Activated T-helper 1 cell treated with Interleukin-2 at 50 U/mL for 16 hours (primary cell): ENCODE results near the gene PRSS53.

Experiments used
- DNase-seq: peaks from one replicate; pipeline ENCODE4 v3.0.0-alpha.2; 2020; ENCODE audit warnings: low read depth

Gene PRSS53

GRCh38 chr16:31093132-31093703 is 4.5 kb upstream of the PRSS53 start:
- DNase-seq: no peak

- no peak for DNase-seq
Measured at GRCh38 chr16:31092330-31092729, 3.6 kb upstream of the PRSS53 start.

GRCh38 chr16:31090540-31090939 is 1.8 kb upstream of the PRSS53 start:
- DNase-seq: no peak

DNA sequence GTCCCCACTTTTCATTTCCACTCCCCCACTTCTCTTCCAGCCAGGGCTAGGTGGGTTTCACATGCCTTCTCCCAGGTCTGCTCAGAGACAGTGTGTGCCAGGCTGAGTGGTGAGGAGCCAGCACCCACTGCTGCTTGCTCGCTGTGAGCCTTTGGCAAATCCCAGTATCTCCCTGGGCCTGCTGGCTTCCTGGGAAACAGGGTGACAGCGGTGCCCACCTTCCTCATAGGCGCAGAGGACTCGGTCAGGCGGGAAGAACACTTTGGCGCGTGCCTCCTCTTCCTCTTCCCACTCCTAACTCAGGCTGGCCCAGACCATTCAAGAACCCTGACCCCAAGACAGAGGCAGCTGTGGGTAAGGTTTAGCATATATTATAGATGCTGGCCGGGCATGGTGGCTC is 456 bp upstream of the PRSS53 start:
- DNase-seq: no peak

DNA sequence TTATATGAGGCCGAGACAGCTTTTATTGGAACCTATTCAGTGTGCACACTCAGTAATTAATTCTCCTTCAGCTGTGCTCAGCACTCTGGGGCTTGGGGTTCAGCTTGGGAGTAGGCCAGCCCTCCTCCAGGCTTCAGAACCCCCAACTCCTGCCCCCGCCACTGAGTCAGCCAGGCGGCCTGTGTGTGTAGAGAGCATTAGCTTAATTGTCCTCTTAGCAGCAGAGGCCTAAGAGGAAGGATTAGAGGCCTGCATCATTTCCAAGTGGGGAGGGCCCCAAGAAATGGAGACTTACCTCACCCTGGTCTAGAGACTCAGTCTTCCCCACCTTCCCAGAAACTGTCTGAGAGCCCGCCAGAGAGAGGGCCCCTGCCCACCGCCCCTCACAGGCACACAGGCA is 772 bp downstream of the PRSS53 start:
- no peak for DNase-seq

DNA sequence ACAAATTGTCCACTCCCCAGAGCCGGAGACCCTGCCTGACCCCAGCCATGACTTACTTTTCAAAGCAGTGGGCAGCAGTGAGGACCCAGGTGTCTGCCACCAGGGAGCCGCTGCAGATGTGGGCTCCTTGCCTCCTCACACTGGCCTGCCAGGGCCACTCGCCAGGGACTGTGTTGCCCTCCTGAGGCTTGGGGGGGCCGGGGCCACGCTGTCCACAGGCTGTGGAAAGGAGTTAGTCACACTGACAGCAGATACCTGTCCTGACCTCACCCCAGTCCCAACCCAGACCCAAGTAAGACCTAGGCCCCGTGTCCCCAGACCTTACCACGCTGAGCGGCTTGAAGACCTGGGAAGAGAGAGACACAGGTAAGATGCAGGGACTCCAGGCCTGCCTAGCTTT is 1.3 kb downstream of the PRSS53 start:
- DNase-seq: no peak

- no peak for DNase-seq
Measured at GRCh38 chr16:31086629-31086906, 2.2 kb downstream of the PRSS53 start.

DNA sequence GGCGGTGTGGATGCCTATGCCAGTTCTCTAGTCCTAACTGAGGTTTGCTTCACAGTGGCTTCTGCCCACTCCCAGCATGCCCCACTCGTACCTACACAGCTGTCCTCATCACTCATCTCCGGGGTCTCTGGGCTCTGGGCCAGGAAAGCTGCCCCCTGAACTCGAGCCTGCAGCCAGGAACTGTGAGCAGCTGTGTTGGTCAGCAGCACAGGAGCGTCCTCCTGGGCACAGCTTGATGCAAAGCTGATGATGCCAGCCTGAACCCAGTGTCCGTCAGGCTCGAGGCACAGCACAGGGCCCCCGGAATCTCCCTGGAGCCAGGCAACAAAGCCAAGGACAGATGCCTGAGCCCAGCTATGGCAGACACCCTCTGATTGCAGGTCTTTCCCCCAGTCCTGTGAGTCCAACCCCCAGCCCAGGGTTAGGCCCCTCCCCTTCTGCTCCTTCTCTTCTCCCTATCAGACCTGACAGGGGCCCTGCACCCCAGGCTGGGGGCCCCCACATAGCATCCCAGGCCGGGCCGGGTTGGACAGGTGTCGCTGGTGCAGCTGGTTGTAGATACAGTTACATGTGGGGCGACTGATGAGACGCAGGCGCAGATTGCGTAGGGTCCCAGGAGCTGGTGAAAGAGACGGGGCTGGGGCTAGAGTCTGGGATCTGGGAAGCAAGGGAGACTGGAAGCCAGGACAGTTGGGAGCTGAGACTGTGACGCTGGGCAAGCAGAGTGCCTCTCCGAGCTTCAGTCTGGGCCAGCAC is 2.7 kb downstream of the PRSS53 start:
- DNase-seq: no peak

GRCh38 chr16:31085411-31085810 is 3.3 kb downstream of the PRSS53 start:
- DNase-seq: no peak

GRCh38 chr16:31084584-31085302 is 4.0 kb downstream of the PRSS53 start:
- DNase-seq: no peak

GRCh38 chr16:31083981-31084380 is 4.8 kb downstream of the PRSS53 start:
- DNase-seq: no peak

- no peak for DNase-seq
Measured at GRCh38 chr16:31083556-31083955, 5.2 kb downstream of the PRSS53 start.

GRCh38 chr16:31083081-31083480 is 5.7 kb downstream of the PRSS53 start:
- DNase-seq: no peak

DNA sequence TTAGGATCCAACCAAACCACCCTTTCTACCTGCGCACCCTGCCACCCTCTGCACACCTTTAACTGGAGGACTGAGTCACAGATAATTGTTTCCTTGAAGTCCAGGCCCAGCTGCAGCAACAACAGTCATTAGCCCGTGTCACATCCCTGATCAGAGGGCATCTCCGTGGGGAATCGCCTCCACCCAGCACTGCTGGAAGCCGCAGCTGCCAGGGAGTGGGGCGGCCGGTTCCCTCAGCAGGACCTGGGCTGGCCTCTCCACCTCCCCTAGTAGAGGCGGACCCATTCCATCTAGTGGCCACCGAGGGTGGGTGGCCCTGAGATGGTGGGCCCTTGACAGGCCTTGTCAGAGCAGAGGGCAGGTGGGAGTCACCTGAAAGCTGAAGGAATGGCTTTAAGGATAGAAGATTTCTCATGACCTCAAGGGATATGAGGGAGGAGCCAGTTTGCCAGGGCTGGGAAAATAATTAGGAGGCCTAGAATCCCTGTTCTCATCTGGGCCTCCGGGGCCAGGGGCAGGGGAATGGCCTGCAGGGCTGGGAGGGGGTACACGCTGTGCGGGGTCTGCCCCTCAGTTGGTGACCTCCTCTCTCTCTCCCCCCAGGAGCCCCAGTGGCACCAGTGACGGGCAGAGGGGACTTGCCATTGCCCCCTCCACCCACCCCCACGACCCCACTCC is 6.2 kb downstream of the PRSS53 start:
- no peak for DNase-seq

- no peak for DNase-seq
Measured at GRCh38 chr16:31081428-31082351, 7.1 kb downstream of the PRSS53 start.

- DNase-seq: no peak
Measured at GRCh38 chr16:31080756-31081419, 7.9 kb downstream of the PRSS53 start.

- no peak for DNase-seq
Measured at GRCh38 chr16:31080035-31080629, 8.6 kb downstream of the PRSS53 start.

- DNase-seq: no peak
Measured at GRCh38 chr16:31079342-31079944, 9.3 kb downstream of the PRSS53 start.

DNA sequence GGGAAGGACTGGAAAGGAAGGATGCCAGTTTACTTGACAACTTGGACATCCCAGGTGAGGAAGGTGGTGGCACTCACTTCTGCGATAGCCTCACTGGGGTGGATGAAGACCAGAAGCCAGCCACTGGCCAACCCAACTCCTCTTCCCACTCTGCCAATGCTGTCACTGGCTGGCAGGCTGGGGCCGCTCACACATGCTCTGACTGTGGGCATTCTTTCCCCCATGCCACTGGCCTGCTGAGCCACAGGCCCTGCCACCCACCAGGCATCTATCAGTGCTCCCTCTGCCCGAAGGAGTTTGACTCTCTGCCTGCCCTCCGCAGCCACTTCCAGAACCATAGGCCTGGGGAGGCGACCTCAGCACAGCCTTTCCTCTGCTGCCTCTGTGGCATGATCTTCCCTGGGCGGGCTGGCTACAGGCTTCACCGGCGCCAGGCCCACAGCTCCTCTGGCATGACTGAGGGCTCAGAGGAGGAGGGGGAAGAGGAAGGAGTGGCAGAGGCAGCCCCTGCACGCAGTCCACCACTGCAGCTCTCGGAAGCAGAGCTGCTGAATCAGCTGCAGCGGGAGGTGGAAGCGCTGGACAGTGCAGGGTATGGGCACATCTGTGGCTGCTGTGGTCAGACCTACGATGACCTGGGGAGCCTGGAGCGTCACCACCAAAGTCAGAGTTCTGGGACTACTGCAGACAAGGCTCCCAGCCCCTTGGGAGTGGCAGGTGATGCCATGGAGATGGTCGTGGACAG is 10.0 kb downstream of the PRSS53 start:
- no peak for DNase-seq
